WI38 (cell line): ENCODE results near the gene TOR1AIP1.

Experiments used
- H3K4me3 ChIP-seq: 2 replicates; pipeline ENCODE4 v1.5.1; 2011; ENCODE audit warnings: low read depth, mild to moderate bottlenecking, control low read depth, low read length
- TF ChIP-seq, protein P1 (sequence below): IDR thresholded peaks from 2 replicates; pipeline ENCODE4 v1.5.1; 2012; ENCODE audit warnings: low read depth, mild to moderate bottlenecking, control low read depth, low read length

TOR1AIP1 gene

DNA sequence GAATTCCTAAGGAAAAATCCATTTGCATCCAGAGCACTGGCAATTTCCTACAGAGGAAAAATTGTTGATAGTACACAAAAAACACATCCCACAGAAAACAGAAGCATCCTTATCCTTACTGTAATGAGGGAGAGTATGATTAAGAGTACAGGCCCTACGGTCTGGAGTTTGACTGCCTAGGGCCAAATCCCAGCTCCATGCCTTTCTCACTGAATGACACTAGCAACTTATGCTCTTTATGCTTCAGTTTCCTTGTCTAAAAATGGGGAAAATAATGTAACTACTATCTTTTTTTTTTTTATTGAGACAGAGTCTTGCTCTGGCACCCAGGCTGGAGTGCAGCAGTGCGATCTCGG, 44.7 kb downstream of the TOR1AIP1 start:
- H3K4me3 ChIP-seq: no peak overlapping the region
- TF ChIP-seq, protein P1, sequence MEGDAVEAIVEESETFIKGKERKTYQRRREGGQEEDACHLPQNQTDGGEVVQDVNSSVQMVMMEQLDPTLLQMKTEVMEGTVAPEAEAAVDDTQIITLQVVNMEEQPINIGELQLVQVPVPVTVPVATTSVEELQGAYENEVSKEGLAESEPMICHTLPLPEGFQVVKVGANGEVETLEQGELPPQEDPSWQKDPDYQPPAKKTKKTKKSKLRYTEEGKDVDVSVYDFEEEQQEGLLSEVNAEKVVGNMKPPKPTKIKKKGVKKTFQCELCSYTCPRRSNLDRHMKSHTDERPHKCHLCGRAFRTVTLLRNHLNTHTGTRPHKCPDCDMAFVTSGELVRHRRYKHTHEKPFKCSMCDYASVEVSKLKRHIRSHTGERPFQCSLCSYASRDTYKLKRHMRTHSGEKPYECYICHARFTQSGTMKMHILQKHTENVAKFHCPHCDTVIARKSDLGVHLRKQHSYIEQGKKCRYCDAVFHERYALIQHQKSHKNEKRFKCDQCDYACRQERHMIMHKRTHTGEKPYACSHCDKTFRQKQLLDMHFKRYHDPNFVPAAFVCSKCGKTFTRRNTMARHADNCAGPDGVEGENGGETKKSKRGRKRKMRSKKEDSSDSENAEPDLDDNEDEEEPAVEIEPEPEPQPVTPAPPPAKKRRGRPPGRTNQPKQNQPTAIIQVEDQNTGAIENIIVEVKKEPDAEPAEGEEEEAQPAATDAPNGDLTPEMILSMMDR: no peak

DNA sequence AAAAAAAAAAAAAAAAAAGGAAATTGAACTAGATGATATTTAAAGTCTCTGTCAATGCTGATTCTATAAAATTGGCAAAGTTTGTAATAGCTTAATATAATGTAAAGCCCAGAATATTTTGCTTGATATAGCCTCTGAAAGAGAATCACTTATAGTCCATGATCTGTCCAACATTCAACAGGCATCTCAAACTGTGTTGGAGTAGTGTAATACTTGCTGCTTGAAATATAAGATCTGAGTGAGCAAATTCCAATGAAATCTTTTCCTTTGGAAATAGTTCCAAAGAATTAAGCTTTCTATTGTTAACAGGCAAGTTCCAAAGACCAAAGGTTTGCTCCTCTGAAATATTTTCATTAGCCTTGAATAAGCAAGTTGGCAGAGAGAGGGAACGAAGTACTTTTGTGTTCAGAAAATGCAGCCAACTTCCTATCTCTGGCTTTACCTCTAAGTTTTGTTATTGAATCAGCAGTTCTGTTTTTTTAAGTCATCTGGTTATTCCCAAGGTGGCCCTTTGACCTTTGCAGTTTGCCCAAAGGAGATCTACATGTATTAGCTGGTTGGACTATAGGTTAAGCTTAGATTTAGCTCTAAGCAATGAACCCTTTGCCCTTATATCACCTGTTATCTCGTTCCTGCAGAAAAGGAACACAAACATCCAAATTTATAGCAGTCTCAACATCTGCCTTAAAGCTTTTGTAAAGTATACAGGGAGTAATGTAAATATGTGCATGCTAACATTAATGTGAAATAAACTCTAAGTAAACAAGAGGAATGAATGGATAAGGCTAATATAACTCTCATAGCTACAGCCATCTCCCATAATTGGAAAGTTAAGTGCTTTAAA, 48.1 kb downstream of the TOR1AIP1 start:
- H3K4me3 ChIP-seq: no peak overlapping the region
- TF ChIP-seq, protein P1: no peak

DNA sequence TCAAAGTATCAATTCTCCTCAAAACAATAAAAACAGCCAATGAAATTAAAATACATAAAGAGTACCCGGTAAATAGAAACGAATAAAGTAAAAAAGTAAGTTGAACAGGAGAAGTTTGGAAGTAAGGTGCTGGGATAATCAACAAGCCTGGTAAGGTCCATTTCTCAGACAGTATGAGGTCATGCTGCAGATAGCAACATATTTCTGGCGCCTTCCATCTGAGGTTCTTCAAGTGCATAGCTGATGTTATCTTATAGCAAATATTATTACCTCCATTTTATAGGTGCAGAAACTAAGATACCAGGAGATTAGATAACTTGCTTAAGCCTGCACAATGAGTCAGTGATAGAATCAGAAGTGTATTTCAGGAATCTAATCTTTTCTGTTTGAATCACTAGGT, 48.8 kb downstream of the TOR1AIP1 start:
- no peak overlapping the region for H3K4me3 ChIP-seq

DNA sequence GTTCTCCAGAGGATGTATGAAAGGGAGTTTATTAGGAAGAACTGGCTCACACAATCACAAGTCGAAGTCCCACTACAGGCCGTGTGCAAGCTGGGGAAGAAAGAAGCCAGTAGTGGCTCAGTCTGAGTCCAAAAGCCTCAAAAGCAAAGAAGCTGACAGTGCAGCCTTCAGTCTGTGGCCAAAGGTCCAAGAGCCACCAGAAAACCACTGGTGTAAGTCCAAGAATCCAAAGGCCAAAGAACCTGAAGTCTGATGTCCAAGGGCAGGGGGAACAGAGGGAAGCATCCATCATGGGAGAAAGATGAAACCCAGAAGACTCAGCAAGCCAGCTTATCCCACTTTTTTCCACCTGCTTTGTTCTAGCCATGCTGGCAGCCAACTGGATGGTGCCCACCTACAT, 51.1 kb downstream of the TOR1AIP1 start:
- TF ChIP-seq, protein P1: no peak
- no peak overlapping the region for H3K4me3 ChIP-seq

More for the DNA sequence above, 48.8 kb downstream of the TOR1AIP1 start:
- TF ChIP-seq, protein P1: no peak

DNA sequence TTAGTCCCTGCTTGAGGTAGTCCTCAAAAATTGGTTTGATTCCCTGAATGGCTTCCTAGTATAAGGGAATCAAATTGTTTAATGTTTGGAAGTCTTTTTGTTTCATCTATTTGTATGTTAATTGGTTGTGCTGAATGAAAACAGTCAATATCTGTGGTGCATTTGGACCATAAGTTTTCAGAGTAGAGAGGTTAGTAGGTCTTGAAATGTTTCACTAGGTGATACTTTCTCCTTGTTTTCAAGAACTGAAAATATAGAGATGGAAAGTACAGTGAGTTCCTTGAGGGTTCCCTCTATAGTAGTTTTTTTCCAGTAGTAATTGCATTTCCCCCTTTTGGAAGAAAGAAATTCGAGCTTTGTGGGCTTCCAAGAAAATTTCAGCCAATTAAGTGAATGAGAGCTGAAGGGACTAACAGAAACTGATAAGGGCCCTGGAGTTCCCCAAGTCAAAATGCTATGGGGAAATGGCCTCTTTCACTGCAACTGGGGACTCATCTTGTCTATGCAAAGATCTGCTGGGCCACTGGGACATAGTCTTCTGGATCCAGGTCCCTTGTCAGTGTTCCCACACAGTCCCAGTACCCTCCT, 53.9 kb downstream of the TOR1AIP1 start:
- H3K4me3 ChIP-seq: no peak overlapping the region
- TF ChIP-seq, protein P1: no peak

DNA sequence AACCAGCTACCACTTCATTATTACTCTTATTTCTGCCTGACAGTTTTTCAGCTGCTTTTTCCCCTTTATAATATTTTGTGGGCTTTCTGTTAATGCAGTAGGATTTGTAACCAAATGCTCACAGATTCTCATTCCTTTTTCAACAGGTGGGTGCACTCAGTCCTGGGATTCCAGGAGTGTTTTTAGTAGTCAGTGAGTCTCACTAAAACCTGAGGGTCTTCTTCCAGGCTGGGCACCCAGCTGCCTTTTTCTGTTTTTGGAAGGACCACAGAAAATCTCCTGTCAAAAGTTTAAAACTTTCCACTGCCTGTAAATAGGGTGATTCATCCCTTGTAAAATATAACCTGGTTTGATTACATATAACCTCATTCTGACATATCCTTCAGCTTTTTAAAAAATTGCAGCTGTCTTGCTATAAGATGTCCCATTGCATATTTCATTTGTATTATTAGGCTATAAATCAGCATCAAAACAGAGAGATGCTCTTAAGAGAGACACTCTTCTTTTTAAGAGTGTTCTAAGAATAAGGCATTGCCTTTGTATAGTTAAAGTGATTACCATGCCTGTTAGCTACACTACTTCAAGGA, 55.7 kb downstream of the TOR1AIP1 start:
- TF ChIP-seq, protein P1: no peak
- no peak overlapping the region for H3K4me3 ChIP-seq

DNA sequence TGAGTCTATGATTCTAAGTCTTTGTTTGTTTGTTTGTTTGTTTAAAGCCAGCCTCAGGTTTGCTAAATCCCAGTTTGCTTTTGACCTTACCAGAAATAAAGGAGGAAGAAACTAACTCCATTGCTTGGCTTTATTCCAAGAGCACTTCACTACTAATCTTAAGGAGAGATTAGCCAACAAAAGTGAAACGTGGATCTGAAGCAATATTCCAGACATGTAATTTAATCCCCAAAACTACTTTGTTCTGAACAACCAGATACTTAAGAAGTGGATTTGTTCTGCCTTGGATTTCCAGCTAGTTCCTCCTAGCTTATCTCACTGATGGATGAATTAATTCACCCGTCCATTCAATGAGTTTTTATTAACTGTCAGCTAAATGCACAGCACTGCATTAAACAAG, 56.7 kb downstream of the TOR1AIP1 start:
- no peak overlapping the region for H3K4me3 ChIP-seq
- TF ChIP-seq, protein P1: no peak
